HepG2 (cell line): ENCODE measurements around the gene SPATS2. TPM values are rescaled to one million over a fixed set of nuclear protein-coding genes. Genes with fewer than 3 reads are reported as not detected.

ENCODE experiments used
- ARHGAP35 ChIP-seq: sonication (generic); formaldehyde crosslinking; IDR thresholded peaks from 2 replicates; pipeline ENCODE4 v1.9.0; 2022; ENCODE audit warnings: mild to moderate bottlenecking, inconsistent platforms, moderate library complexity, missing genetic modification reagents, borderline replicate concordance
- ATM ChIP-seq: fragments of 450-650 bp; IDR thresholded peaks from 2 replicates; pipeline ENCODE4 v1.7.1; 2017; ENCODE audit warnings: mild to moderate bottlenecking, borderline replicate concordance
- GABPA ChIP-seq, 2 experiments: IDR thresholded peaks; 2 replicates each; pipeline ENCODE4 v1.6.1; 2011 to 2016; ENCODE audit warnings: low read depth in 2 of 2, low read length in 1 of 2, missing biosample characterization in 1 of 2, missing genetic modification characterization in 1 of 2
- JUND ChIP-seq: sonication (generic); formaldehyde crosslinking; IDR thresholded peaks from 2 replicates; pipeline ENCODE4 v1.8.0; 2022; ENCODE audit warnings: mild to moderate bottlenecking, missing genetic modification reagents
- KDM1A ChIP-seq: IDR thresholded peaks from 2 replicates; pipeline ENCODE4 v1.6.1; 2016; ENCODE audit warnings: missing compliant biosample characterization
- POLR2AphosphoS2 ChIP-seq: IDR thresholded peaks from 2 replicates; pipeline ENCODE4 v1.6.1; 2011; ENCODE audit warnings: low read depth, low read length, improper control_type of control experiment
- PRMT3 ChIP-seq: sonication (generic); formaldehyde crosslinking; IDR thresholded peaks from 2 replicates; pipeline ENCODE4 v1.8.1; 2022; ENCODE audit warnings: low read depth, mild to moderate bottlenecking, moderate library complexity, missing genetic modification reagents, borderline replicate concordance
- TARDBP ChIP-seq: sonication (generic); formaldehyde crosslinking; IDR thresholded peaks from 2 replicates; pipeline ENCODE4 v1.8.0; 2022; ENCODE audit warnings: mild to moderate bottlenecking, missing genetic modification reagents
- THYN1 ChIP-seq: sonication (generic); formaldehyde crosslinking; IDR thresholded peaks from 2 replicates; pipeline ENCODE4 v1.8.1; 2023; ENCODE audit warnings: low read depth, mild to moderate bottlenecking, moderate library complexity, missing genetic modification reagents, borderline replicate concordance
- TMF1 ChIP-seq: sonication (generic); formaldehyde crosslinking; IDR thresholded peaks from 2 replicates; pipeline ENCODE4 v1.8.1; 2022; ENCODE audit warnings: low read depth, missing genetic modification reagents
- ZFP62 ChIP-seq: sonication (generic); formaldehyde crosslinking; IDR thresholded peaks from 2 replicates; pipeline ENCODE4 v1.4.0; 2020; ENCODE audit warnings: missing genetic modification reagents
- ZNF3 ChIP-seq: IDR thresholded peaks from 2 replicates; pipeline ENCODE4 v1.7.0; 2017; ENCODE audit warnings: inconsistent platforms
- ZNF329 ChIP-seq: sonication (generic); formaldehyde crosslinking; IDR thresholded peaks from 2 replicates; pipeline ENCODE4 v1.9.0; 2021; ENCODE audit warnings: low read depth, mild to moderate bottlenecking, missing genetic modification reagents
- ZNF75D ChIP-seq: sonication (generic); formaldehyde crosslinking; IDR thresholded peaks from 2 replicates; pipeline ENCODE4 v1.8.1; 2023; ENCODE audit warnings: missing genetic modification reagents, mild to moderate bottlenecking, borderline replicate concordance
- polyA plus RNA-seq, 8 experiments: library from polyadenylated mRNA; depleted of rRNA in 3 of 8; stranded (reverse) in 7 of 8; unstranded in 1 of 8; fragments of >200 nt; fragmentation: Illumina TruSeq in 4 of 8; extraction: Trizol in 4 of 8; gene quantifications; 2 replicates each; pipeline versions ENCODE4 v1.2.1 to v1.2.3, GENCODE V29; 2011 to 2016; ENCODE audit warnings: low read depth in 4 of 8, missing spikeins in 1 of 8, mixed read lengths in 1 of 8; ENCODE audit not compliant: insufficient read depth in 1 of 8
- total RNA-seq, 5 experiments: library from RNA; depleted of rRNA; stranded (reverse); fragments of >200 nt; fragmentation: Illumina TruSeq; extraction: Trizol; gene quantifications; 2 replicates each; pipeline ENCODE4 v1.2.3, GENCODE V29; 2016; ENCODE audit warnings: low read depth in 1 of 5
- TF ChIP-seq, protein P1 (sequence below): sonication (generic); formaldehyde crosslinking; IDR thresholded peaks from 2 replicates; pipeline ENCODE4 v1.5.0; 2020; ENCODE audit warnings: missing genetic modification reagents
- TF ChIP-seq, protein P2 (sequence below), 2 experiments: sonication (generic) in 1 of 2; formaldehyde crosslinking in 1 of 2; IDR thresholded peaks; 2 replicates each; pipeline versions ENCODE4 v1.4.0 to v1.6.1; 2018 to 2020; ENCODE audit warnings: missing genetic modification reagents in 2 of 2, borderline replicate concordance in 1 of 2, low read depth in 1 of 2, mild to moderate bottlenecking in 1 of 2, missing biosample characterization in 1 of 2
- TF ChIP-seq, protein P3 (sequence below): sonication (generic); formaldehyde crosslinking; IDR thresholded peaks from 2 replicates; pipeline ENCODE4 v1.4.0; 2020; ENCODE audit warnings: missing genetic modification reagents
- TF ChIP-seq, protein P4 (sequence below): sonication (generic); formaldehyde crosslinking; IDR thresholded peaks from 2 replicates; pipeline ENCODE4 v1.4.0; 2020; ENCODE audit warnings: missing genetic modification reagents, borderline replicate concordance

The SPATS2 gene
- total and polyA plus RNA-seq, 2 of the 13 experiments (the other 11 are each of a cell fraction or from before 2014, with no cell fraction given), result 19.3 to 28.1 TPM

DNA sequence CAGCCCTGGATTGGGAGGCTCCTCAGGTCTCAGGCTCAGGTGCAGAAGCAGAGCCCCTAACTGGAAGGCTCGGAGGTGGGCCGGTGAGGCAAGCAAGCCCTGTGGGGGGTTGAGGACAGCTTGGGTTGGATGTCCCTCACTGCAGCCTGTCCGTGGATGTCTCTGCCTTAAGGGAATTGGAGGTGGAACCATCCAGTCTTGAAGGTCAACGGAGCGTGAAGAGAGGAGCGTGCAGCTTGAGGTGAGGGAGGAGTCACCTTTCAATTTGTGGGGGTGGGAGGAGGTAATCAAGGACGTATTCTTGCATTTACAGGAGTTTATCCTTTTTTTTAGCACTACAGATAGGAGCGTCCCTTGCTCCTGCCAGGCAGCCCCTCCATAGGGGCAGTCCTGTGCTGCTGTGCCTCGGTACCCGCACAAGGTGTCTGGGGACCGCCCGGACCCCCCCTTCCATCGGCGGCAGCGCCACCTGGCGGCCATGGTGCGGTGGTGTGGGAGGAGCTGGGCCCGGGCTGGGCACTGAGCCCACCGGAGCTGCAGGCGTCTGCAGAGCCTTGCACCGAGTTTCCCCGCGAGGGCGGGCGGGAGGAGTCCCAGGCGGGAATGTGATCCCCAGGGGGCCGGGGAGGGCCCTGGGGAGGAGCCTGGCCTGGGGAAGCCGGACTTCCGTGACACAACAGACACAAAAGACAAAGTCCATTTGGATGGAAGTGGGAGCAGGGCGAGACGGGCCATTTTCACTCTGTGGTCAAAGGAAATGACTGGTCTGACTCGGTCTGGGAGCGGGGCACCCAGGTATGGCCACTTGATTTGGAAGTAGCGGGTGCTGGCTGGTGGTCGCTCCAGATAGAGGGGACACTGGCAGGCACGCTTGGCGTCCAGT lies 19.7 kb upstream of the SPATS2 start (continued):
- TF ChIP-seq ZNF3 (CRISPR knock-in tag), result no peak
- TF ChIP-seq TMF1, result 0 out of 2 replicates have a peak, but pooled peaks have one; percentile 43
- TF ChIP-seq ZFP62 (CRISPR knock-in tag), result no peak
- peak; percentile 53; the same call in 1 of the 2 replicates for TF ChIP-seq ARHGAP35
- TF ChIP-seq, protein P1, sequence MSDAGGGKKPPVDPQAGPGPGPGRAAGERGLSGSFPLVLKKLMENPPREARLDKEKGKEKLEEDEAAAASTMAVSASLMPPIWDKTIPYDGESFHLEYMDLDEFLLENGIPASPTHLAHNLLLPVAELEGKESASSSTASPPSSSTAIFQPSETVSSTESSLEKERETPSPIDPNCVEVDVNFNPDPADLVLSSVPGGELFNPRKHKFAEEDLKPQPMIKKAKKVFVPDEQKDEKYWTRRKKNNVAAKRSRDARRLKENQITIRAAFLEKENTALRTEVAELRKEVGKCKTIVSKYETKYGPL (CRISPR knock-in tag), result peak; percentile 62; the same call in 1 of the 2 replicates
- TF ChIP-seq GABPA (IDR thresholded peaks at IDR 0.05; ENCODE audit: low read depth, low read length), result peak; percentile 21; the same call in 1 of the 2 replicates
- peak; percentile 75 for TF ChIP-seq GABPA (CRISPR knock-in tag; IDR thresholded peaks at IDR 0.05; ENCODE audit: low read depth)
- no peak for TF ChIP-seq KDM1A (CRISPR knock-in tag)
- TF ChIP-seq TARDBP (CRISPR knock-in tag), result peak; percentile 97
- TF ChIP-seq, protein P2, sequence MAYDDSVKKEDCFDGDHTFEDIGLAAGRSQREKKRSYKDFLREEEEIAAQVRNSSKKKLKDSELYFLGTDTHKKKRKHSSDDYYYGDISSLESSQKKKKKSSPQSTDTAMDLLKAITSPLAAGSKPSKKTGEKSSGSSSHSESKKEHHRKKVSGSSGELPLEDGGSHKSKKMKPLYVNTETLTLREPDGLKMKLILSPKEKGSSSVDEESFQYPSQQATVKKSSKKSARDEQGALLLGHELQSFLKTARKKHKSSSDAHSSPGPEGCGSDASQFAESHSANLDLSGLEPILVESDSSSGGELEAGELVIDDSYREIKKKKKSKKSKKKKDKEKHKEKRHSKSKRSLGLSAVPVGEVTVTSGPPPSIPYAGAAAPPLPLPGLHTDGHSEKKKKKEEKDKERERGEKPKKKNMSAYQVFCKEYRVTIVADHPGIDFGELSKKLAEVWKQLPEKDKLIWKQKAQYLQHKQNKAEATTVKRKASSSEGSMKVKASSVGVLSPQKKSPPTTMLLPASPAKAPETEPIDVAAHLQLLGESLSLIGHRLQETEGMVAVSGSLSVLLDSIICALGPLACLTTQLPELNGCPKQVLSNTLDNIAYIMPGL (CRISPR knock-in tag; IDR thresholded peaks at IDR 0.05; ENCODE audit: borderline replicate concordance in 1 of 2, low read depth in 1 of 2), result peak; percentile 89 to 95
- no peak for TF ChIP-seq POLR2AphosphoS2
- TF ChIP-seq, protein P3, sequence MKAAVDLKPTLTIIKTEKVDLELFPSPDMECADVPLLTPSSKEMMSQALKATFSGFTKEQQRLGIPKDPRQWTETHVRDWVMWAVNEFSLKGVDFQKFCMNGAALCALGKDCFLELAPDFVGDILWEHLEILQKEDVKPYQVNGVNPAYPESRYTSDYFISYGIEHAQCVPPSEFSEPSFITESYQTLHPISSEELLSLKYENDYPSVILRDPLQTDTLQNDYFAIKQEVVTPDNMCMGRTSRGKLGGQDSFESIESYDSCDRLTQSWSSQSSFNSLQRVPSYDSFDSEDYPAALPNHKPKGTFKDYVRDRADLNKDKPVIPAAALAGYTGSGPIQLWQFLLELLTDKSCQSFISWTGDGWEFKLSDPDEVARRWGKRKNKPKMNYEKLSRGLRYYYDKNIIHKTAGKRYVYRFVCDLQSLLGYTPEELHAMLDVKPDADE (CRISPR knock-in tag), result peak; percentile 76; the same call in 1 of the 2 replicates
- no peak for TF ChIP-seq JUND (CRISPR knock-in tag)
- TF ChIP-seq ZNF329 (CRISPR knock-in tag), result no peak
- no peak for TF ChIP-seq ZNF75D (CRISPR knock-in tag)
- TF ChIP-seq ATM, result no peak
- TF ChIP-seq, protein P4, sequence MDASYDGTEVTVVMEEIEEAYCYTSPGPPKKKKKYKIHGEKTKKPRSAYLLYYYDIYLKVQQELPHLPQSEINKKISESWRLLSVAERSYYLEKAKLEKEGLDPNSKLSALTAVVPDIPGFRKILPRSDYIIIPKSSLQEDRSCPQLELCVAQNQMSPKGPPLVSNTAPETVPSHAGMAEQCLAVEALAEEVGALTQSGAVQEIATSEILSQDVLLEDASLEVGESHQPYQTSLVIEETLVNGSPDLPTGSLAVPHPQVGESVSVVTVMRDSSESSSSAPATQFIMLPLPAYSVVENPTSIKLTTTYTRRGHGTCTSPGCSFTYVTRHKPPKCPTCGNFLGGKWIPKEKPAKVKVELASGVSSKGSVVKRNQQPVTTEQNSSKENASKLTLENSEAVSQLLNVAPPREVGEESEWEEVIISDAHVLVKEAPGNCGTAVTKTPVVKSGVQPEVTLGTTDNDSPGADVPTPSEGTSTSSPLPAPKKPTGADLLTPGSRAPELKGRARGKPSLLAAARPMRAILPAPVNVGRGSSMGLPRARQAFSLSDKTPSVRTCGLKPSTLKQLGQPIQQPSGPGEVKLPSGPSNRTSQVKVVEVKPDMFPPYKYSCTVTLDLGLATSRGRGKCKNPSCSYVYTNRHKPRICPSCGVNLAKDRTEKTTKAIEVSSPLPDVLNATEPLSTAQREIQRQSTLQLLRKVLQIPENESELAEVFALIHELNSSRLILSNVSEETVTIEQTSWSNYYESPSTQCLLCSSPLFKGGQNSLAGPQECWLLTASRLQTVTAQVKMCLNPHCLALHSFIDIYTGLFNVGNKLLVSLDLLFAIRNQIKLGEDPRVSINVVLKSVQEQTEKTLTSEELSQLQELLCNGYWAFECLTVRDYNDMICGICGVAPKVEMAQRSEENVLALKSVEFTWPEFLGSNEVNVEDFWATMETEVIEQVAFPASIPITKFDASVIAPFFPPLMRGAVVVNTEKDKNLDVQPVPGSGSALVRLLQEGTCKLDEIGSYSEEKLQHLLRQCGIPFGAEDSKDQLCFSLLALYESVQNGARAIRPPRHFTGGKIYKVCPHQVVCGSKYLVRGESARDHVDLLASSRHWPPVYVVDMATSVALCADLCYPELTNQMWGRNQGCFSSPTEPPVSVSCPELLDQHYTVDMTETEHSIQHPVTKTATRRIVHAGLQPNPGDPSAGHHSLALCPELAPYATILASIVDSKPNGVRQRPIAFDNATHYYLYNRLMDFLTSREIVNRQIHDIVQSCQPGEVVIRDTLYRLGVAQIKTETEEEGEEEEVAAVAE (CRISPR knock-in tag), result peak; percentile 86
- TF ChIP-seq THYN1 (CRISPR knock-in tag), result no peak
- no peak for TF ChIP-seq PRMT3
